Ovary (tissue), 3 donors: Measurements from ENCODE around the gene ST6GAL1.

Source experiments
- EP300 ChIP-seq: sonication (generic); formaldehyde crosslinking; IDR thresholded peaks from one replicate; pipeline ENCODE4 v1.6.1; 2017; ENCODE audit warnings: antibody characterized with exemption
- POLR2A ChIP-seq: fragments of 450-650 bp; IDR thresholded peaks from one replicate; pipeline ENCODE4 v1.6.1; 2017; ENCODE audit warnings: antibody characterized with exemption, mild to moderate bottlenecking, moderate library complexity
- TF ChIP-seq, protein P1 (sequence below), 3 donors: fragments of 450-650 bp in 2 of 3; fragments of 200-600 bp in 1 of 3; IDR thresholded peaks; one replicate each; pipeline versions ENCODE4 v1.5.1 to v1.8.0; 2016 to 2022; ENCODE audit warnings: antibody characterized with exemption in 3 of 3, mild to moderate bottlenecking in 1 of 3
- donor health status: DM: no; HTN: no; CAD: no.

DNA sequence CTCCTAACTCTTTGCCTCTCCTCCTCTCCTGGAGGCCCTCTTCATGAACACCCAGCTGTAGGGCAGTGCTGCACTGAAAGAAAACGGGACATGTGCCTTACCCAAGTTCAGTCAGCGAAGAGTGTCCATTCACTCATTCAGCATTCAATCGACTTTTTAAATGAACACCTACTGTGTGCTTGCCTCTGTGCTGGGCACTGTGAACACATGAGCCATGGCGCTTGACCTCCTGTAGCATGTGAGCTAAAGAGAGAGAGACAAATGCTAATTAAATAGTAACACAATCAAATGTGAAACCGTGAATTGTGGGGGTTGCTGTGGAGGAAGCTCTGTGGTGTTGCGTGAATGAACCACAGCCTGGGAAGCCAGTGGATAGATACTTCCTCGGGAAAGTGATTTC is 43.4 kb downstream of the ST6GAL1 start:
- TF ChIP-seq, protein P1, sequence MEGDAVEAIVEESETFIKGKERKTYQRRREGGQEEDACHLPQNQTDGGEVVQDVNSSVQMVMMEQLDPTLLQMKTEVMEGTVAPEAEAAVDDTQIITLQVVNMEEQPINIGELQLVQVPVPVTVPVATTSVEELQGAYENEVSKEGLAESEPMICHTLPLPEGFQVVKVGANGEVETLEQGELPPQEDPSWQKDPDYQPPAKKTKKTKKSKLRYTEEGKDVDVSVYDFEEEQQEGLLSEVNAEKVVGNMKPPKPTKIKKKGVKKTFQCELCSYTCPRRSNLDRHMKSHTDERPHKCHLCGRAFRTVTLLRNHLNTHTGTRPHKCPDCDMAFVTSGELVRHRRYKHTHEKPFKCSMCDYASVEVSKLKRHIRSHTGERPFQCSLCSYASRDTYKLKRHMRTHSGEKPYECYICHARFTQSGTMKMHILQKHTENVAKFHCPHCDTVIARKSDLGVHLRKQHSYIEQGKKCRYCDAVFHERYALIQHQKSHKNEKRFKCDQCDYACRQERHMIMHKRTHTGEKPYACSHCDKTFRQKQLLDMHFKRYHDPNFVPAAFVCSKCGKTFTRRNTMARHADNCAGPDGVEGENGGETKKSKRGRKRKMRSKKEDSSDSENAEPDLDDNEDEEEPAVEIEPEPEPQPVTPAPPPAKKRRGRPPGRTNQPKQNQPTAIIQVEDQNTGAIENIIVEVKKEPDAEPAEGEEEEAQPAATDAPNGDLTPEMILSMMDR (IDR thresholded peaks at IDR 0.05) = no peak
- TF ChIP-seq EP300 (no peak), POLR2A (no peak)
